HG03139 (cell line): ENCODE data around the gene ZNF684.
"Not testable (repeated sequence)": the region's sequence is repeated elsewhere in the genome, so short reads cannot be mapped to it uniquely, and the experiment has no call there.

ENCODE experiments used
- ATAC-seq: cut with Tn5 transposase; IDR thresholded peaks from one replicate; pipeline ENCODE4 v1.9.1; 2021; ENCODE audit not compliant: unreplicated experiment

ZNF684 gene

DNA sequence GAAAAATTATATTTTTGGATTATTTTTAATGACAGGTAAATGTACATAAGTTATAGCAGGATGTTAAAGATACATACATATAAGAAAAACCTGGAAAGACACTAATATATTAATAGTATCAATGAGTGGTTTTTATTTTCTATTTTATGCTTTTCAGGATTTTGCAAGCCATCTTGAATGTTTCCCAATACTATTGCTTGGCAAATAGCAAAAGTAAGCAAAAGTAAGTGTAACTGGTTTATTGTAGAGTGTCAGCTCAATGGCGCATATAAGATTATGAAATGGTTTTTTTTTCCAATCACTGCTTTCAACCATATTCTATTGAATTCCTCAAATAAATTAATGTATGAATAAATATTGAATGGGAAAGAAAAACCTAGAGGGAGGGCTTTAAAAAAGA is 36.4 kb downstream of the ZNF684 start:
- no peak for ATAC-seq

DNA sequence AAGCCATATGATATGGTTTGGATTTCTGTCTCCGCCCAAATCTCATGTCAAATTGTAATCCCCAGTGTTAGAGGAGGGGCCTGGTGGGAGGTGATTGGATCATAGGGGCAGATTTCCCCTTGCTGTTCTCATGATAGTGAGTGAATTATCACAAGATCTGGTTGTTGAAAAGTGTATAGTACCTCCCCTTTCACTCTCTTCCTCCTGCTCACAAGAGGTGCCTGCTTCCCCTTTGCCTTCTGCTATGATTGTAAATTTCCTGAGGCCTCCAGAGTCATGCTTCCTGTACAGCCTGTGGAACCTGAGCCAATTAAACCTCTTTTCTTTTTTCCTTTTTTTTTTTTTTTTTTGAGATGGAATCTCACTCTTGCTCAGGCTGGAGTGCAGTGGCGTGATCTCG is 43.4 kb downstream of the ZNF684 start:
- ATAC-seq = not testable (repeated sequence)

DNA sequence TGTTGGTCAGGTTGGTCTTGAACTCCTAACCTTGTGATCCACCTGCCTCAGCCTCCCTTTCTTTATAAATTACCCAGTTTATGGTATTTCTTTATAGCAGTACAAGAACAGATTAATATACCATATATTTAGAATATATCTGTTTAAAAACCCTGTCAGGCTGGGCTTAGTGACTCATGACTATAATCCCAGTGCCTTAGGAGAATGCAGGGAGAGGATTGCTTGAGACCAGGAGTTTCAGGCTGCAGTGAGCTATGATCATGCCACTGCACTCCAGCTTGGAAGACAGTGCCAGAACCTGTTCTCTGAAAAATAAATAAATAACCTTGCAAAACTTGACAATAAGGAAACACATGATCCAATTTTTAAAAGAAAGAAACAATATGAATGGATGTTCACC is 43.9 kb downstream of the ZNF684 start:
- no peak for ATAC-seq

DNA sequence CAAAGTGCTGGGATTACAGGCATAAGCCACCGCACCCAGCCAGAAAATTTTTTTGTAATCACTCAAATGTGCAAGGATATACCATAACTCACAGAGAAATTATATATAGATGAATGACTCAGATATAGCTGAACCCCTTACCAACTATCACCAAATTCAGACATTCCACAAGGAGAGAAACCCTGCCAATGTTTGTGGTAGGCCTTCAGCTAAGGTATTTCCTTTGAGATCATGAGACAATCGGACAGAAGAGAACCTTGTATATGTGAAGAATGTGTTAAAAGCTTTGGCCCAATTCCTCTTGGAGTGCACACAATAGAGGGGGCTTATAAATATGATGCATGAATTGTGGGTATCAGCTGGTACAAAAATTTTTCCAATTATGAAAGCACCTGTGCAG is 50.7 kb downstream of the ZNF684 start:
- ATAC-seq = no peak

DNA sequence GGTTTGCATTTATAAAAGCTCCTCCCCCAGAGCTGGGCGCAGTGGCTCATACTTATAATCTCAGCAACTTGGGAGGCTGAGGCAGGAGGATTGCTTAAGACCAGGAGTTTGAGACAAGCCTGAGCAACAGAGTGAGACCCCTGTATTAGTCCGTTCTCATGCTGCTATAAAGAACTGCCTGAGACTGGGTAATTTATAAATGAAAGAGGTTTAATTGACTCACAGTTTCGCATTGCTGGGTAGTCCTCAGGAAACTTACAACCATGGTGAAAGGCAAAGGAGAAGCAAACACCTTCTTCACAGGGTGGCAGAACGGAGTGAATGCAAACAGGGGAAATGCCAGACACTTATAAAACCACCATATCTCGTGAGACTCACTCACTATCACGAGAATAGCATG is 52.5 kb downstream of the ZNF684 start:
- ATAC-seq = no peak

DNA sequence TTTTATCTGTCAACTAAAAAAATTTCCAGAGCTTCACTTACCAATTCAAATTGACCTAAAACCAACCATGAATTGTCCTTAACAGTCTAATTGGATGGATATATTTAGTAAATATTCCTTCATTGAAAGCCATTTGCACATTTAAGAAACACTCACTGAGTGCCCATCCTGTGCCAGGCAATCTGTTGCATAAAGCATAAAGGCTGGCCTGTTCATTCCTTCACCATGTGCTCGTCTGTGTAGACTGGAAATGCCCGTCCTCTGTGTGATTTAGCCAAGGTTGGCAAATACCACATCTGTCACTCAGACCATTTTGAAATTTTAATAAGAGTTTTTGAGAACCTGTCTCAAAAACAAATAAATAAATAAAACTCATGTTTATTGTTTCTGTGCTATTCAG is 57.1 kb downstream of the ZNF684 start:
- no peak for ATAC-seq

DNA sequence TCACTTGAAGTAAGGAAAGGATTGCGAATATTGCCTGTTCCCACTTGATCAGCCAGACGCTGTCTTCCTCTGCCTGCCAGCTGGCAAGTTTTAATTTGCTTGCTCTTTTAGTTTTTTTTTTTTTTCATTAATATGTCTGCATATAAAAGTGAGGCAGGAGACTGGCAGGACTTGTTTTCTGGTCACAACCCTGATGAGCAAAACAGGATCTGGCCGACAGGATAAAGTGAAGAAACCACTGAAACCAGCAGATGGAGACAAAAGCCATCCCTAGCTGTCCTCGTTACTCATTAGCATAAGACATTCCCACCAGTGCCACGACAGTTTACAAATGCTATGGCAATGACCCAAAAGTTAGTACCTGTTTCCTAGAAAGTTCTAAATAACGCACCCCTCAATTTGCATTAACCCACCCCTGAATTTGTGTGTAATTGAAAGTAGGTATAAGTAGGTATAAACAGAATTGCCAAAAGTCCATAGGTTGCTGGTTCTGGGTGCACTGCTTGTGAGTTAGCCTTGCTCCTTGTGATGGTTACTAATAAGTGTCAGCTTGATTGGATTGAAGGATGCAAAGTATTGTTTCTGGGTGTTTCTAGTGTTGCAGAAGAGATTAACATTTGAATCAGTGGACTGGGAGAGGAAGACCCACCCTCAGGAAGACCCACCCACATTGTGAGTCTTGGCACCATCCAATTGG is 60.8 kb downstream of the ZNF684 start:
- ATAC-seq = no peak

DNA sequence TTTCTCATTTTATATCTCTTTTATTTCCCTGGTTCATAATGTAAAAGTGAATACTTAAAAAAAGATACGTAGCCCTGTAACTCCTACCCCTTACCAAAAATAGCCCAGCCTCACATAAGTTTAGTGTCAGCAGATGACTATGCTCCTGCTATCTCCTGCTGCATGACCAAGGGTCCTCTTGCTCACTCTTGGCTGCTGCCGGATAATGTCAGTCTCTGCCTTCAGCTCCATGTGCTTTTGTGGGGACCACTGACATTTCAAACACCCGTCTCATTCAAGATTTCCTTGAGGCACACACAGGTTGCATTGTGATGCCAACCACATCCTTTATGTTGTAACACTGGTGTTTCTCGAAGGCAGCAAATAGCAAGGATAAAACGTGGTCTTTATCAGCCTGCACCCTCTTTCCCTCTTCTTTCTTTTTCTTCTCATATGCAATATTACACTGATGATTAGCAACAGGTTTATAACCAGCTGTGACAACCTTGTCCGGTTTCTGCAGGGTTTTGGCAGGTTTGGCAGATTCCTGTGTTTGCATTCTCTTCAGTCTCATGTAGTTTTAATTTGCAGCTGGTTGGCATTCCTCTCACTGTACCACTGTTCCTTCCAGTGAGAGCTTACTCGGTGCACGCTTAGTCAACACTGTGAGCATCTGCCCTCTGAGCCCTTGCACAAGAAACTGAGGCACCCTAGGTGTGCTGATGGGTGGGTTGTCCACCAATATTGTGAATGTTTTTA is 62.2 kb downstream of the ZNF684 start:
- ATAC-seq = no peak

DNA sequence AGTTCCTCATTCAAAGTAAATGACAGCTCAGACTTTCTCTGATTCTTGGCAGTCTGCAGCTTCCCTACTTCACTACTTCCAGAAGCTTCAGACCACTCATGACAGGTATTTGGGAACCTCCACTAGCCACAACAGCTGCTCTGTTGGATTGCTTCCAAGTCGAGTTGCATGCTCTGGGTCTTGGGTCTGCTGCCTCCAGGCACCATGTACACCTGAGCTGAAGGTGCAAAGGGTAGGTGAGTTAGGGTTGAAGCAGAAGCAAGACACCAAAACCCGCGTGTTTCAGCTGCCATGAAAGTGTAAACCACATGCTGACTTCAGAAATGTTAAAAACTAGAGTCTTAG is 62.7 kb downstream of the ZNF684 start:
- ATAC-seq = no peak

DNA sequence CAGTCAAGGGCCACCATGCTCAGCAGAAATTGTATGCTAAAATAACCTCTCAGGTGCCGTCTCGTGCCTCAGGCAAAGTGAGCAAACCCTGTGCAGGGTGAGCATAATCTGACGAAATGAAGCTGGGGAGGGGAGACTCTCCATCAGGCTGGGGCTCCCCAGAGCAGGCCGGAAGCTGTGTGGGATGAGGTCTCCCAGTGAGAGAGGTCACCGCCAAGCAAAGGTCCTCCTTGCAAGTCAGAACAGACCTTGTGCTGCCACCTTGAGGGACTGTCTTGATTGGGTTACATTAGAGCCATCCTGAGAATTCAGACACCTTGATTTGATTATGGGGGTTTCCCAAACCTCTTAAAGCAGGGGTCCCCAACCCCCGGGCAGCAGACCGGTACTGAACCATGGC is 64.2 kb downstream of the ZNF684 start:
- ATAC-seq = no peak
